GM18517 (cell line): ENCODE results near the gene C1QTNF1.

Source experiments
- ATAC-seq: cut with Tn5 transposase; IDR thresholded peaks from one replicate; pipeline ENCODE4 v1.9.1; 2021; ENCODE audit warnings: mild to moderate bottlenecking, moderate library complexity; ENCODE audit not compliant: unreplicated experiment

C1QTNF1 gene

GRCh38 chr17:79039171-79039570, 15.2 kb downstream of the C1QTNF1 start:
- no peak for ATAC-seq

GRCh38 chr17:79039886-79040285, 15.9 kb downstream of the C1QTNF1 start:
- no peak for ATAC-seq

- no peak for ATAC-seq
Observed at GRCh38 chr17:79041041-79041570, 17.1 kb downstream of the C1QTNF1 start.

GRCh38 chr17:79041723-79042420, 17.9 kb downstream of the C1QTNF1 start:
- no peak for ATAC-seq

DNA sequence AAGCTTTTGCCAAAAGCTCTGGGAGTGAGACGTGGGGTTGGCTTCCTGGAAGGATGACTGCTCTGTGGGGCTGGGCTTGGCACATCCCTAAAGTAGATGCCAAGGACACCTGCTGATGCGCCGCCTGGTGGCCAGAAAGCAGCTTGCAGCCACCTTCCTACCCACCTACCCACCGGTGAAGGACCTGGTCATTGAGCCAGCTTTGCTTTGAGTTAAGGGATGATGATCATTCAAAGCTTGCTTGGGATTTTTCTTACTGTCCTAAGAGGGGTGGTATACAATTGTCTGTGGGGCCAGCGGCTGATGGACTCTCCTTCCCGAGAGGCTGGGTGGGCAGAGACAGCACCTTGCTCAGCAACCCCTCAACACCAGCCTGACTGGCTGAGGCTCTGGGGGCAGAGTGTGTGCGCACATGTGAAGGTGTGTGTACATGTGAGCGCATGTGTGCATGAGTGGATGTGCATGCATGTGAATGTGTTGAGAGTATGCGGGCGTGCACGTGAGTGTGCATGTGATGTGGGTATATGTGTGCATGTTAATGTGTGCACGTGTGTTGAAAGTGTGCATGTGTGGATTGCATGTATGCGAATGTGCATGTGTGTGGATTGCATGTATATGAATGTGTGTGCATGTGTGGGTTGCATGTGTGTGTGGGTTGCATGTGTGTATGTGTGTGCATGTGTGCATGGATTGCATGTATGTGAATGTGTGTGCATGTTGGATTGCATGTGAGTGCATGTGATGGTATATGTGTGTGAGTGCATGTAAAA, 18.6 kb downstream of the C1QTNF1 start:
- no peak for ATAC-seq

- no peak for ATAC-seq
Observed at GRCh38 chr17:79043191-79043930, 19.4 kb downstream of the C1QTNF1 start.

- ATAC-seq, result no peak
Observed at GRCh38 chr17:79043931-79044320, 20.0 kb downstream of the C1QTNF1 start.

GRCh38 chr17:79044462-79044861, 20.5 kb downstream of the C1QTNF1 start:
- ATAC-seq, result no peak

GRCh38 chr17:79045001-79045729, 21.2 kb downstream of the C1QTNF1 start:
- no peak for ATAC-seq

DNA sequence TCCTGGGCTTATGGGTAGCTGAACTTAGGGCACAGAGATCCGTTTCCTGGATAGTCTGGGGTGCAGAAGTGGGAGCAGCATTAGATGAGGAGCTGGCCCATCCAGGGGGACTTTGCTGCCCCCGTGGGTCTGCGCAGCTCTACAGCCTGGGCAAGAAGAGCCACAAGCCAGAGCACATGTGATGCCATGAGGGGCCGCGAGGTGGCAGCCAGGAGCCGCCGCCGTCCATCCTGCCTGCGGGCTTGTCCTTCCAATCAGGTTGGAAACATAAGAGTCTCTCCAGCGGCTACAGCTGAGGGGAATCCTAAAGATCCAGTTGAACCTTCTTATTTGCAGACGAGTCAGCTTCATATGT, 21.9 kb downstream of the C1QTNF1 start:
- ATAC-seq, result no peak

GRCh38 chr17:79046197-79046915, 22.4 kb downstream of the C1QTNF1 start:
- ATAC-seq, result no peak

- ATAC-seq, result no peak
Observed at GRCh38 chr17:79046916-79047280, 22.9 kb downstream of the C1QTNF1 start.

DNA sequence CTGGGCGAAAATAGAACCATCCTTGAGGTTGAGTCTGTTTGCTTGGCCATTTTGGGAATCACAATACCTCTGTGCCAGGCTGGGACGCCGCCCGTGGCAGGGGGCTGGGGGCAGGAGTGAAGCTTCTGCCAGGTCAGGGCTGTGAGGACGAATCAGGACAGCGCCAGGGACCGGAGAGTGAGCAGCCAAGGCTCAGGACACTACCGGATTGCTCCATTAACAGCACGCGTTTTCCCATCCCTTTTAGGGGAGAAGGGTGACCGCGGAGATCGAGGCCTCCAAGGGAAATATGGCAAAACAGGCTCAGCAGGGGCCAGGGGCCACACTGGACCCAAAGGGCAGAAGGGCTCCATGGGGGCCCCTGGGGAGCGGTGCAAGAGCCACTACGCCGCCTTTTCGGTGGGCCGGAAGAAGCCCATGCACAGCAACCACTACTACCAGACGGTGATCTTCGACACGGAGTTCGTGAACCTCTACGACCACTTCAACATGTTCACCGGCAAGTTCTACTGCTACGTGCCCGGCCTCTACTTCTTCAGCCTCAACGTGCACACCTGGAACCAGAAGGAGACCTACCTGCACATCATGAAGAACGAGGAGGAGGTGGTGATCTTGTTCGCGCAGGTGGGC, 23.4 kb downstream of the C1QTNF1 start:
- ATAC-seq, result no peak

DNA sequence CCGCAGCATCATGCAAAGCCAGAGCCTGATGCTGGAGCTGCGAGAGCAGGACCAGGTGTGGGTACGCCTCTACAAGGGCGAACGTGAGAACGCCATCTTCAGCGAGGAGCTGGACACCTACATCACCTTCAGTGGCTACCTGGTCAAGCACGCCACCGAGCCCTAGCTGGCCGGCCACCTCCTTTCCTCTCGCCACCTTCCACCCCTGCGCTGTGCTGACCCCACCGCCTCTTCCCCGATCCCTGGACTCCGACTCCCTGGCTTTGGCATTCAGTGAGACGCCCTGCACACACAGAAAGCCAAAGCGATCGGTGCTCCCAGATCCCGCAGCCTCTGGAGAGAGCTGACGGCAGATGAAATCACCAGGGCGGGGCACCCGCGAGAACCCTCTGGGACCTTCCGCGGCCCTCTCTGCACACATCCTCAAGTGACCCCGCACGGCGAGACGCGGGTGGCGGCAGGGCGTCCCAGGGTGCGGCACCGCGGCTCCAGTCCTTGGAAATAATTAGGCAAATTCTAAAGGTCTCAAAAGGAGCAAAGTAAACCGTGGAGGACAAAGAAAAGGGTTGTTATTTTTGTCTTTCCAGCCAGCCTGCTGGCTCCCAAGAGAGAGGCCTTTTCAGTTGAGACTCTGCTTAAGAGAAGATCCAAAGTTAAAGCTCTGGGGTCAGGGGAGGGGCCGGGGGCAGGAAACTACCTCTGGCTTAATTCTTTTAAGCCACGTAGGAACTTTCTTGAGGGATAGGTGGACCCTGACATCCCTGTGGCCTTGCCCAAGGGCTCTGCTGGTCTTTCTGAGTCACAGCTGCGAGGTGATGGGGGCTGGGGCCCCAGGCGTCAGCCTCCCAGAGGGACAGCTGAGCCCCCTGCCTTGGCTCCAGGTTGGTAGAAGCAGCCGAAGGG, 24.2 kb downstream of the C1QTNF1 start:
- no peak for ATAC-seq

GRCh38 chr17:79048826-79049755, 25.1 kb downstream of the C1QTNF1 start:
- no peak for ATAC-seq

- no peak for ATAC-seq
Observed at GRCh38 chr17:79049821-79050220, 25.9 kb downstream of the C1QTNF1 start.

- ATAC-seq, result no peak
Observed at GRCh38 chr17:79050551-79050950, 26.6 kb downstream of the C1QTNF1 start.

GRCh38 chr17:79051306-79051705, 27.3 kb downstream of the C1QTNF1 start:
- no peak for ATAC-seq
